HEK293T (cell line): ENCODE results near the gene SERGEF.

ENCODE experiments used
- CTCF ChIA-PET: fragments of 350-600 bp; formaldehyde crosslinking; extraction: SDS; loops from one replicate; lab custom pipeline; 2021; ENCODE audit warnings: antibody characterized with exemption, inconsistent platforms; lab: Yijun Ruan, JAX
- POLR2A ChIA-PET: fragments of 350-600 bp; formaldehyde crosslinking; extraction: SDS; loops from one replicate; lab custom pipeline; 2020; ENCODE audit warnings: antibody characterized with exemption, inconsistent platforms; lab: Yijun Ruan, JAX
- DNase-seq: peaks from one replicate; pipeline ENCODE4 v3.0.0; 2012; ENCODE audit warnings: mixed read lengths; ENCODE audit errors: extremely low spot score
- ARNT ChIP-seq: fragments of 450-650 bp; IDR thresholded peaks from 2 replicates; pipeline ENCODE4 v1.6.1; 2017; ENCODE audit warnings: mild to moderate bottlenecking
- BHLHE40 ChIP-seq: fragments of 450-650 bp; IDR thresholded peaks from 2 replicates; pipeline ENCODE4 v1.6.1; 2016; ENCODE audit warnings: mild to moderate bottlenecking, moderate library complexity, borderline replicate concordance
- CTBP1 ChIP-seq: fragments of 450-650 bp; IDR thresholded peaks from 2 replicates; pipeline ENCODE4 v1.6.1; 2016; ENCODE audit warnings: borderline replicate concordance
- ELF4 ChIP-seq: fragments of 450-650 bp; IDR thresholded peaks from 2 replicates; pipeline ENCODE4 v1.6.1; 2017; ENCODE audit warnings: antibody characterized with exemption
- FOXA1 ChIP-seq: fragments of 450-650 bp; IDR thresholded peaks from 2 replicates; pipeline ENCODE4 v1.6.1; 2016; ENCODE audit warnings: mild to moderate bottlenecking
- FOXK2 ChIP-seq: fragments of 450-650 bp; IDR thresholded peaks from 2 replicates; pipeline ENCODE4 v1.6.1; 2016; ENCODE audit warnings: mild to moderate bottlenecking
- FOXM1 ChIP-seq: fragments of 450-650 bp; IDR thresholded peaks from 2 replicates; pipeline ENCODE4 v1.6.1; 2017; ENCODE audit warnings: mild to moderate bottlenecking, borderline replicate concordance
- HDGF ChIP-seq: fragments of 450-650 bp; IDR thresholded peaks from 2 replicates; pipeline ENCODE4 v1.6.1; 2017; ENCODE audit warnings: antibody characterized with exemption, borderline replicate concordance
- L3MBTL2 ChIP-seq: fragments of 450-650 bp; conservative IDR thresholded peaks from 2 replicates; pipeline ENCODE4 v1.6.1; 2016; ENCODE audit warnings: mild to moderate bottlenecking
- LEF1 ChIP-seq: fragments of 450-650 bp; IDR thresholded peaks from 2 replicates; pipeline ENCODE4 v1.6.1; 2017; ENCODE audit warnings: mild to moderate bottlenecking, borderline replicate concordance
- NFRKB ChIP-seq: fragments of 450-650 bp; IDR thresholded peaks from 2 replicates; pipeline ENCODE4 v1.6.1; 2016; ENCODE audit warnings: mild to moderate bottlenecking, moderate library complexity
- PKNOX1 ChIP-seq: fragments of 450-650 bp; IDR thresholded peaks from 2 replicates; pipeline ENCODE4 v1.6.1; 2016
- SP1 ChIP-seq: fragments of 450-650 bp; IDR thresholded peaks from 2 replicates; pipeline ENCODE4 v1.6.1; 2017
- SUZ12 ChIP-seq: fragments of 450-650 bp; IDR thresholded peaks from 2 replicates; pipeline ENCODE4 v1.6.1; 2016; ENCODE audit warnings: mild to moderate bottlenecking
- TARDBP ChIP-seq: fragments of 450-650 bp; IDR thresholded peaks from 2 replicates; pipeline ENCODE4 v1.6.1; 2016
- ZNF384 ChIP-seq: fragments of 450-650 bp; IDR thresholded peaks from 2 replicates; pipeline ENCODE4 v1.6.1; 2016

Gene SERGEF

GRCh38 chr11:17748761-17749721 is 263.8 kb downstream of the SERGEF start:
- no peak for TF ChIP-seq PKNOX1
- no peak for TF ChIP-seq NFRKB
- TF ChIP-seq LEF1: no peak
- TF ChIP-seq SP1: no peak
- TF ChIP-seq FOXA1: no peak
- TF ChIP-seq TARDBP: no peak
- no peak for TF ChIP-seq ELF4
- no peak for TF ChIP-seq FOXK2
- TF ChIP-seq CTBP1: no peak
- TF ChIP-seq SUZ12: no peak
- no peak for TF ChIP-seq HDGF
- TF ChIP-seq FOXM1: no peak
- no peak for TF ChIP-seq L3MBTL2
- CTCF ChIA-PET: no interaction called here
- POLR2A ChIA-PET: no interaction called here
- DNase-seq: no peak

DNA sequence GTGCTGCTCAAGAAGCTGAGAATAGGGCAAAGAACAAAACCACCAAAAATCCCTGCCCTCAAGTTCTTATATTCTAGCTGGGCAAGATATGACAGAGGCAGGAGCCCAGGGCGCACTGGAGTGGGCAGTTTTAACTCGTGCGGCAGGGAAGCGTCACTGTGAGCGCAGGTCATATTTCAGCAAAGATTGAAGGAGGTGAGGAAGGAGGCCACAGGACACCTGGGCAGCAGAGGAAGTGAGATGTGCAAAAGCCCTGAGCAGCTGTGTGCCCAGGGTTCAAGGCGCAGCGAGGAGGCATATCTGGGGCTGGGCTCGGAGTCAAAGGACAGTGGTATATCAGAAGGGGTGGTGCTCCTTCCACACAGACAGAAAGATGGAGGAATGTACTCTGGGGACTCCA is 264.8 kb downstream of the SERGEF start:
- ChIA-PET POLR2A (no interaction called here), CTCF (interaction anchor here (1.0 kb wide), 1 partner anchor 19 kb away, joined by 3 read pairs; no protein-coding TSS in a partner anchor)
- TF ChIP-seq BHLHE40 (no peak), SP1 (no peak), HDGF (no peak), FOXK2 (no peak), L3MBTL2 (no peak), FOXM1 (no peak), CTBP1 (no peak), ZNF384 (no peak), NFRKB (no peak), SUZ12 (no peak), ARNT (no peak), ELF4 (no peak), FOXA1 (no peak), PKNOX1 (no peak), LEF1 (no peak), TARDBP (no peak)
- no peak for DNase-seq

GRCh38 chr11:17747131-17747955 is 265.5 kb downstream of the SERGEF start:
- CTCF ChIA-PET: interaction anchor here (1.0 kb wide), 2 partner anchors 10 to 19 kb away, joined by 3 to 5 read pairs; no protein-coding TSS in a partner anchor
- TF ChIP-seq BHLHE40 (no peak), ELF4 (no peak), CTBP1 (no peak), HDGF (no peak), LEF1 (no peak), FOXK2 (no peak), ZNF384 (no peak), L3MBTL2 (no peak)
- DNase-seq: no peak
- POLR2A ChIA-PET: no interaction called here

DNA sequence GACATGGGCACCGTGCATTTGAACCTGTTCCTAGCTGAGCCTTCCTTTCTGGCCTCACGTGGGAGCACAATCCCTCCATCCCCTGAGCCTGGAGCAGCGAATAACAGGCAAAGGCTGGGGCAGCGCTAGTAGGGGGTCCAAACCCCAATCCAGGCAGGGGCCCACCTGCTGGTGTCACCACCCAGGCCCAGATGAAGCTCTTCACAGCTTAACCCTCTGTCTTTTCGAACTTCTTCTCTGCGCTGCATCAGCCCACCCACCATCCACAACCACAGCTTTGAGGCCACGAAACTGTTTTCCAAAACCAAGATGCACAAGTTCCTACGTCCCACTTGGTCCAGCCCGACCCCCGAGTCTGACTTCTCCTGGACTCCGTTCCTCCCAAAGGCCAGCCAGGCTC is 266.8 kb downstream of the SERGEF start:
- ChIA-PET POLR2A (no interaction called here), CTCF (interaction anchor here (1.2 kb wide), 1 partner anchor 15 kb away, joined by 3 read pairs; no protein-coding TSS in a partner anchor)
- no peak for TF ChIP-seq HDGF
- TF ChIP-seq L3MBTL2: no peak
- TF ChIP-seq PKNOX1: no peak
- no peak for TF ChIP-seq LEF1
- TF ChIP-seq TARDBP: no peak
- no peak for TF ChIP-seq BHLHE40
- TF ChIP-seq CTBP1: no peak
- TF ChIP-seq NFRKB: no peak
- TF ChIP-seq ZNF384: no peak
- no peak for TF ChIP-seq ARNT
- TF ChIP-seq ELF4: no peak
- no peak for TF ChIP-seq FOXM1
- no peak for TF ChIP-seq SUZ12
- no peak for TF ChIP-seq FOXK2
- no peak for TF ChIP-seq FOXA1
- TF ChIP-seq SP1: no peak
- DNase-seq: no peak

GRCh38 chr11:17745023-17745772 is 267.6 kb downstream of the SERGEF start:
- ChIA-PET POLR2A (no interaction called here), CTCF (interaction anchor here (0.6 kb wide), 1 partner anchor 115 kb away, joined by 3 read pairs; no protein-coding TSS in a partner anchor)
- no peak for DNase-seq
- TF ChIP-seq LEF1 (no peak), HDGF (no peak), CTBP1 (no peak), SP1 (no peak), ZNF384 (no peak), ARNT (no peak), BHLHE40 (no peak), NFRKB (no peak), FOXK2 (no peak), SUZ12 (no peak), TARDBP (no peak), FOXA1 (no peak), ELF4 (no peak), PKNOX1 (no peak), L3MBTL2 (no peak), FOXM1 (no peak)
